Cardiac muscle cell (in vitro differentiated cells and primary cell): Measurements from ENCODE around the gene IQCF2. TPM values are rescaled to one million over a fixed set of nuclear protein-coding genes. Genes with fewer than 3 reads are reported as not detected.

Experiments
- DNase-seq, 2 donors: peaks; one replicate each; pipeline versions ENCODE4 v3.0.0 to v3.0.0-alpha.2; 2010 to 2017; ENCODE audit warnings: low read depth in 1 of 2, low spot score in 1 of 2
- H3K27ac ChIP-seq: fragments of 200-600 bp; sonication (generic); 2 replicates; pipeline ENCODE4 v1.5.1; 2016
- H3K27me3 ChIP-seq: fragments of 200-600 bp; sonication (generic); 2 replicates; pipeline ENCODE4 v1.6.0; 2016; ENCODE audit warnings: control low read depth
- H3K36me3 ChIP-seq: fragments of 200-600 bp; sonication (generic); 2 replicates; pipeline ENCODE4 v1.5.1; 2016; ENCODE audit warnings: control low read depth
- H3K4me1 ChIP-seq: fragments of 200-600 bp; sonication (generic); 2 replicates; pipeline ENCODE4 v1.8.1; 2017; ENCODE audit warnings: low read depth, mild to moderate bottlenecking, mixed run types
- H3K4me3 ChIP-seq: fragments of 200-600 bp; sonication (generic); 2 replicates; pipeline ENCODE4 v1.5.1; 2016; ENCODE audit warnings: mild to moderate bottlenecking
- H3K9me3 ChIP-seq: fragments of 200-600 bp; sonication (generic); 2 replicates; pipeline ENCODE4 v1.5.1; 2017; ENCODE audit warnings: low read depth, mild to moderate bottlenecking, control low read depth
- polyA plus RNA-seq: library from polyadenylated mRNA; unstranded; fragments of >200 nt; fragmentation: Nextera tagmentation; extraction: Ambion mirVana; gene quantifications from 2 replicates; pipeline ENCODE4 v1.2.1, GENCODE V29; 2016
- total RNA-seq: library from RNA; depleted of rRNA; stranded (reverse); fragments of >200 nt; gene quantifications from 2 replicates; pipeline ENCODE4 v1.2.3, GENCODE V29; 2016
- TF ChIP-seq, protein P1 (sequence below): IDR thresholded peaks from 2 replicates; pipeline ENCODE4 v1.5.1; 2012; ENCODE audit warnings: low read depth, mild to moderate bottlenecking, low read length

IQCF2 gene
- total and polyA plus RNA-seq, 2 experiments from 2014 or later, result not detected

GRCh38 chr3:51817375-51817774 lies 44.0 kb upstream of the IQCF2 start:
- no peaks in the 10 kb centered on the region for H3K36me3 ChIP-seq

DNA sequence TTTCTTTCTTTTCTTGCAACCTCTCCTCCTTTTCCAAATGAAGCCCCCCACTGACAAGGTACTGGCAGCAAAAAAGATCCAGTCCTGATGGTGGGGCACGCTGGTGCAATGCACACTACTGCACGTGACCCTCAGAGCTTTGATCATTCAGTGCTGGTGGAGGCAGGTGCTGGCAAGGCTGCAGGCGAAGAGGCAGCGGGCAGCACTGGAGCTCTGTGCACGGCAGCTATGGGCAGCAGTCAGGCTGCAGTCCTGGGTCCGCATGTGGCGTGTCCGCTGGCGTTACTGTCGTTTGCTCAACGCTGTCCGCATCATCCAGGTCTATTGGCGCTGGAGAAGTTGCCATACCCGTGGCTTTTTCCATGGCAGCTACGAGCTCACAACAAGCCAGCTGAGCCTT lies 42.3 kb upstream of the IQCF2 start:
- TF ChIP-seq, protein P1, sequence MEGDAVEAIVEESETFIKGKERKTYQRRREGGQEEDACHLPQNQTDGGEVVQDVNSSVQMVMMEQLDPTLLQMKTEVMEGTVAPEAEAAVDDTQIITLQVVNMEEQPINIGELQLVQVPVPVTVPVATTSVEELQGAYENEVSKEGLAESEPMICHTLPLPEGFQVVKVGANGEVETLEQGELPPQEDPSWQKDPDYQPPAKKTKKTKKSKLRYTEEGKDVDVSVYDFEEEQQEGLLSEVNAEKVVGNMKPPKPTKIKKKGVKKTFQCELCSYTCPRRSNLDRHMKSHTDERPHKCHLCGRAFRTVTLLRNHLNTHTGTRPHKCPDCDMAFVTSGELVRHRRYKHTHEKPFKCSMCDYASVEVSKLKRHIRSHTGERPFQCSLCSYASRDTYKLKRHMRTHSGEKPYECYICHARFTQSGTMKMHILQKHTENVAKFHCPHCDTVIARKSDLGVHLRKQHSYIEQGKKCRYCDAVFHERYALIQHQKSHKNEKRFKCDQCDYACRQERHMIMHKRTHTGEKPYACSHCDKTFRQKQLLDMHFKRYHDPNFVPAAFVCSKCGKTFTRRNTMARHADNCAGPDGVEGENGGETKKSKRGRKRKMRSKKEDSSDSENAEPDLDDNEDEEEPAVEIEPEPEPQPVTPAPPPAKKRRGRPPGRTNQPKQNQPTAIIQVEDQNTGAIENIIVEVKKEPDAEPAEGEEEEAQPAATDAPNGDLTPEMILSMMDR, result no peak
- Histone ChIP-seq H3K27ac (no peak overlapping the region), H3K36me3 (no peaks in the 10 kb centered on the region), H3K27me3 (no peaks in the 10 kb centered on the region), H3K4me1 (no peaks in the 10 kb centered on the region), H3K4me3 (no peak overlapping the region), H3K9me3 (no peaks in the 10 kb centered on the region)
- DNase-seq, result no peak

More at GRCh38 chr3:51817375-51817774, 44.0 kb upstream of the IQCF2 start:
- TF ChIP-seq, protein P1, result no peak
- Histone ChIP-seq H3K27ac (no peak overlapping the region), H3K9me3 (no peaks in the 10 kb centered on the region), H3K4me3 (no peak overlapping the region), H3K27me3 (no peaks in the 10 kb centered on the region), H3K4me1 (no peaks in the 10 kb centered on the region)
- no peak for DNase-seq

GRCh38 chr3:51819709-51820406 lies 41.6 kb upstream of the IQCF2 start:
- no peaks in the 10 kb centered on the region for H3K36me3 ChIP-seq
- DNase-seq, result peak in 1 of 2 donors; percentile 35
- H3K4me3 ChIP-seq, result no peak overlapping the region
- no peaks in the 10 kb centered on the region for H3K27me3 ChIP-seq
- no peak overlapping the region for H3K27ac ChIP-seq
- H3K9me3 ChIP-seq, result no peaks in the 10 kb centered on the region
- TF ChIP-seq, protein P1, result peak; percentile 14
- no peaks in the 10 kb centered on the region for H3K4me1 ChIP-seq

- no peaks in the 10 kb centered on the region for H3K4me1 ChIP-seq
- no peaks in the 10 kb centered on the region for H3K9me3 ChIP-seq
- no peak overlapping the region for H3K27ac ChIP-seq
- no peaks in the 10 kb centered on the region for H3K27me3 ChIP-seq
- no peak for DNase-seq
- TF ChIP-seq, protein P1, result no peak
- H3K4me3 ChIP-seq, result no peak overlapping the region
- no peaks in the 10 kb centered on the region for H3K36me3 ChIP-seq
Observed at GRCh38 chr3:51828297-51828696, 33.1 kb upstream of the IQCF2 start.

DNA sequence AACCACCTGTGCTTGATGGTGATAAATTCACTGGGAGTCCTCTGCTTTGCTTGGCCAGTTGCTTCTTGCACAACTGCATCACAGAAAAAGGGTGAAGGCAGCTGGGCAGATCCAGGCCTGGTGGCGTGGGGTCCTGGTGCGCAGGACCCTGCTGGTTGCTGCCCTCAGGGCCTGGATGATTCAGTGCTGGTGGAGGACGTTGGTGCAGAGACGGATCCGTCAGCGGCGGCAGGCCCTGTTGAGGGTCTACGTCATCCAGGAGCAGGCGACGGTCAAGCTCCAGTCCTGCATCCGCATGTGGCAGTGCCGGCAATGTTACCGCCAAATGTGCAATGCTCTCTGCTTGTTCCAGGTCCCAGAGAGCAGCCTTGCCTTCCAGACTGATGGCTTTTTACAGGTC lies 31.1 kb upstream of the IQCF2 start:
- H3K9me3 ChIP-seq, result no peaks in the 10 kb centered on the region
- TF ChIP-seq, protein P1, result no peak
- no peak for DNase-seq
- no peaks in the 10 kb centered on the region for H3K27me3 ChIP-seq
- no peaks in the 10 kb centered on the region for H3K4me1 ChIP-seq
- H3K27ac ChIP-seq, result no peak overlapping the region
- H3K36me3 ChIP-seq, result no peaks in the 10 kb centered on the region
- no peak overlapping the region for H3K4me3 ChIP-seq
